PC-3 (cell line): Measurements from ENCODE around the gene NUP160. TPM values are rescaled to one million over a fixed set of nuclear protein-coding genes. Genes with fewer than 3 reads are reported as not detected.

Source experiments
- ATAC-seq: fragments of 200-7000 bp; cut with Tn5 transposase; 2 replicates; pipeline ENCODE4 v1.9.1; 2020; ENCODE audit warnings: mild to moderate bottlenecking, moderate library complexity
- BruUV-seq: library from RNA; stranded (reverse); fragments of 400-500 nt; replicated peaks from 2 replicates; lab custom pipeline; 2021; lab: Mats Ljungman, UMichigan
- CTCF ChIA-PET: fragments of 300-600 bp; sonication (Branson Sonifier 250); formaldehyde crosslinking; loops from one replicate; lab custom pipeline; 2022; ENCODE audit warnings: antibody characterized with exemption; lab: Charles Lee
- POLR2A ChIA-PET: fragments of 300-600 bp; sonication (Branson Sonifier 250); formaldehyde crosslinking; loops from one replicate; lab custom pipeline; 2022; ENCODE audit warnings: antibody characterized with exemption; ENCODE audit not compliant: unreplicated experiment; lab: Charles Lee
- DNase-seq: peaks from one replicate; pipeline ENCODE4 v3.0.0-alpha.2; 2015
- H2AFZ ChIP-seq: fragments of 300-600 bp; sonication (generic); 2 replicates; pipeline ENCODE4 v1.6.0; 2016; ENCODE audit warnings: antibody characterized with exemption, low read length
- H3F3A ChIP-seq: fragments of 300-600 bp; sonication (generic); one replicate; pipeline ENCODE4 v1.6.0; 2017; ENCODE audit warnings: antibody characterized with exemption, low read length, control low read depth, mild to moderate bottlenecking; ENCODE audit not compliant: unreplicated experiment
- H3K27ac ChIP-seq: fragments of 300-600 bp; sonication (generic); 2 replicates; pipeline ENCODE4 v1.5.1; 2016; ENCODE audit warnings: mild to moderate bottlenecking, low read length
- H3K27me3 ChIP-seq: fragments of 300-600 bp; sonication (generic); 2 replicates; pipeline ENCODE4 v1.6.1; 2016; ENCODE audit warnings: low read length, mixed read lengths
- H3K36me3 ChIP-seq: fragments of 300-600 bp; sonication (generic); 2 replicates; pipeline ENCODE4 v1.6.1; 2016; ENCODE audit warnings: low read depth, mixed run types, low read length, mixed read lengths
- H3K4me1 ChIP-seq: fragments of 300-600 bp; sonication (generic); 2 replicates; pipeline ENCODE4 v1.5.1; 2016; ENCODE audit warnings: low read length; ENCODE audit not compliant: insufficient read depth
- H3K4me2 ChIP-seq: fragments of 300-600 bp; sonication (generic); 2 replicates; pipeline ENCODE4 v1.6.0; 2016; ENCODE audit warnings: low read length
- H3K4me3 ChIP-seq: fragments of 300-600 bp; sonication (generic); 2 replicates; pipeline ENCODE4 v1.5.1; 2016; ENCODE audit warnings: mild to moderate bottlenecking, low read length, mixed read lengths
- H3K79me2 ChIP-seq: fragments of 300-600 bp; sonication (generic); 2 replicates; pipeline ENCODE4 v1.6.1; 2017; ENCODE audit warnings: low read length, mixed read lengths
- H3K9ac ChIP-seq: fragments of 300-600 bp; sonication (generic); 2 replicates; pipeline ENCODE4 v1.6.0; 2016; ENCODE audit warnings: mild to moderate bottlenecking, low read length
- H3K9me2 ChIP-seq: fragments of 300-600 bp; sonication (generic); replicated peaks from 2 replicates; pipeline ENCODE4 v1.6.1; 2016; ENCODE audit warnings: mixed run types, low read length, mixed read lengths
- H3K9me3 ChIP-seq: fragments of 300-600 bp; sonication (generic); 2 replicates; pipeline ENCODE4 v1.6.1; 2016; ENCODE audit warnings: low read length, mixed read lengths
- H4K20me1 ChIP-seq: fragments of 300-600 bp; sonication (generic); 2 replicates; pipeline ENCODE4 v1.6.1; 2016; ENCODE audit warnings: low read length, mixed read lengths
- CTCF ChIP-seq: fragments of 300-600 bp; sonication (generic); conservative IDR thresholded peaks from 2 replicates; pipeline ENCODE4 v1.5.1; 2017; ENCODE audit warnings: antibody characterized with exemption, low read depth, mild to moderate bottlenecking, low read length
- EZH2 ChIP-seq: fragments of 300-600 bp; sonication (generic); IDR thresholded peaks from one replicate; pipeline ENCODE4 v1.6.1; 2017; ENCODE audit warnings: antibody characterized with exemption, mild to moderate bottlenecking, low read length; ENCODE audit not compliant: unreplicated experiment
- EZH2phosphoT487 ChIP-seq: fragments of 300-600 bp; sonication (generic); IDR thresholded peaks from 2 replicates; pipeline ENCODE4 v1.6.1; 2018; ENCODE audit warnings: mild to moderate bottlenecking, antibody characterized with exemption, low read length, borderline replicate concordance
- intact Hi-C: fragments of 100-400 bp; cut with micrococcal nuclease; formaldehyde crosslinking; loops from 2 replicates; pipeline ENCODE4 v1.9.0; 2023
- total RNA-seq: library from RNA; depleted of rRNA; stranded (reverse); fragments of >200 nt; gene quantifications from 2 replicates; pipeline ENCODE4 v1.2.3, GENCODE V29; 2014

The NUP160 gene
- total RNA-seq, 1 experiment from 2014 or later, result 23.0 TPM

- H3K27ac ChIP-seq, result no peak overlapping the region
- H3K9me2 ChIP-seq, result no peaks in the 10 kb centered on the region
- no peak overlapping the region for H3K9ac ChIP-seq
- ATAC-seq (no peak), DNase-seq (no peak)
- no peaks in the 10 kb centered on the region for H3K36me3 ChIP-seq
- BruUV-seq, result no TSS peak
- peaks cover 21% of the 10 kb centered on the region for H3K4me1 ChIP-seq
- no peak for TF ChIP-seq CTCF
- TF ChIP-seq EZH2, result no peak
- no peak for TF ChIP-seq EZH2phosphoT487
- H3K9me3 ChIP-seq, result no peaks in the 10 kb centered on the region
- no peaks in the 10 kb centered on the region for H3K79me2 ChIP-seq
- H3K4me2 ChIP-seq, result no peak overlapping the region
- H3F3A ChIP-seq, result no peaks in the 10 kb centered on the region
- ChIA-PET CTCF (no interaction called here), POLR2A (no interaction called here)
- no peaks in the 10 kb centered on the region for H3K27me3 ChIP-seq
- no peak overlapping the region for H2AFZ ChIP-seq
- H4K20me1 ChIP-seq, result no peaks in the 10 kb centered on the region
- H3K4me3 ChIP-seq, result no peak overlapping the region
- intact Hi-C loops, result no loop called here
These were observed 16.8 kb upstream of the NUP160 start for GRCh38 chr11:47864901-47865300.

- H3K4me1 ChIP-seq, result peaks cover 12% of the 10 kb centered on the region
- ChIA-PET CTCF (no interaction called here), POLR2A (no interaction called here)
- no peak overlapping the region for H3K27ac ChIP-seq
- H3K36me3 ChIP-seq, result no peaks in the 10 kb centered on the region
- no peak for ATAC-seq
- DNase-seq, result no peak
- BruUV-seq, result no TSS peak
- no peak overlapping the region for H3K4me3 ChIP-seq
- H3F3A ChIP-seq, result no peaks in the 10 kb centered on the region
- H3K9me2 ChIP-seq, result no peaks in the 10 kb centered on the region
- H3K4me2 ChIP-seq, result no peak overlapping the region
- no peaks in the 10 kb centered on the region for H3K9me3 ChIP-seq
- intact Hi-C loops, result no loop called here
- H2AFZ ChIP-seq, result no peak overlapping the region
- no peaks in the 10 kb centered on the region for H3K79me2 ChIP-seq
- no peaks in the 10 kb centered on the region for H3K27me3 ChIP-seq
- no peak overlapping the region for H3K9ac ChIP-seq
- H4K20me1 ChIP-seq, result no peaks in the 10 kb centered on the region
- TF ChIP-seq CTCF, result no peak
- TF ChIP-seq EZH2phosphoT487, result no peak
- TF ChIP-seq EZH2, result no peak
These were observed 15.8 kb upstream of the NUP160 start for GRCh38 chr11:47863898-47864430.

- ChIA-PET POLR2A (no interaction called here), CTCF (no interaction called here)
- intact Hi-C loops, result no loop called here
- DNase-seq, result no peak
- Histone ChIP-seq H3K27ac (no peak overlapping the region), H3K4me2 (0 out of 2 replicates have a peak overlapping the region, but pooled peaks have one; percentile 33), H3K9me2 (no peaks in the 10 kb centered on the region), H3K36me3 (no peaks in the 10 kb centered on the region), H2AFZ (0 out of 2 replicates have a peak overlapping the region, but pooled peaks have one; percentile 25), H3K27me3 (no peaks in the 10 kb centered on the region), H4K20me1 (no peaks in the 10 kb centered on the region), H3K79me2 (no peaks in the 10 kb centered on the region), H3K9me3 (no peaks in the 10 kb centered on the region), H3K4me3 (no peak overlapping the region), H3K4me1 (peaks cover 12% of the 10 kb centered on the region), H3K9ac (no peak overlapping the region), H3F3A (no peaks in the 10 kb centered on the region)
- TF ChIP-seq EZH2 (no peak), EZH2phosphoT487 (no peak), CTCF (no peak)
- no TSS peak for BruUV-seq
- ATAC-seq, result peak; percentile 36; the same call in 1 of the 2 replicates
These were observed 15.2 kb upstream of the NUP160 start for GRCh38 chr11:47863189-47863897.
